ENCODE results near the gene EMC7. TPM values are rescaled to one million over a fixed set of nuclear protein-coding genes. Genes with fewer than 3 reads are reported as not detected.

Gene EMC7
- total and polyA plus RNA-seq, 2 of the 4 experiments (the other 2 are of a cell fraction): 46.6 to 76.4 TPM

GRCh38 chr15:34038023-34038870, 63.4 kb downstream of the EMC7 start:
- H3K56ac ChIP-seq (ENCODE audit: extremely low read depth, insufficient read depth, low read length): peak overlapping the region; percentile 90
- no peaks in the 10 kb centered on the region for H3K36me3 ChIP-seq (ENCODE audit: control insufficient read depth, insufficient read depth, low read length)
- H2AFZ ChIP-seq (replicated peaks; ENCODE audit: low read length, poor library complexity): peak overlapping the region; percentile 97
- ChIA-PET POLR2A (ENCODE audit: unreplicated experiment) (no interaction called here), CTCF (interaction anchor here (0.6 to 0.7 kb wide), 3 partner anchors 15 to 37 kb away, joined by 3 read pairs; no protein-coding TSS in a partner anchor)
- H2BK5ac ChIP-seq (ENCODE audit: low read depth, low read length, poor library complexity, severe bottlenecking): peak overlapping the region; percentile 97
- TF ChIP-seq POLR2A (IDR thresholded peaks at IDR 0.05; ENCODE audit: low read depth, low read length) (peak; percentile 81), USF2 (IDR thresholded peaks at IDR 0.05; ENCODE audit: low read depth, low read length) (peak; percentile 53), NFE2L2 (IDR thresholded peaks at IDR 0.05; ENCODE audit: low read depth, low read length) (no peak), MAZ (IDR thresholded peaks at IDR 0.05; ENCODE audit: borderline replicate concordance, low read depth, low read length) (no peak), MXI1 (IDR thresholded peaks at IDR 0.05; ENCODE audit: borderline replicate concordance, low read depth, low read length) (peak; percentile 72; the same call in 1 of the 2 replicates)
- H3K23ac ChIP-seq (ENCODE audit: low read depth, low read length): peak overlapping the region; percentile 88
- no peaks in the 10 kb centered on the region for H3K9me3 ChIP-seq (ENCODE audit: control insufficient read depth, insufficient read depth, low read length)
- peak overlapping the region; percentile 90 for H4K91ac ChIP-seq (ENCODE audit: insufficient read depth, low read depth, low read length)
- H3K18ac ChIP-seq (ENCODE audit: low read depth, low read length): peak overlapping the region; percentile 82
- H2AK9ac ChIP-seq (replicated peaks; ENCODE audit: low read depth, low read length, poor library complexity): peak overlapping the region; percentile 91
- H3K4me3 ChIP-seq (ENCODE audit: insufficient read depth, low read depth, low read length): peak overlapping the region; percentile 76
- H4K8ac ChIP-seq (ENCODE audit: low read depth in 2 of 2, low read length in 2 of 2): peak overlapping the region; percentile 39 to 95
- peaks cover 2 to 18% of the 10 kb centered on the region in 2 experiments; a peak in 3 of 4 replicates for H3K79me1 ChIP-seq (ENCODE audit: low read depth in 1 of 2, low read length in 2 of 2)
- H4K20me1 ChIP-seq (ENCODE audit: insufficient read depth, low read length): no peaks in the 10 kb centered on the region
- peak overlapping the region; percentile 92 for H3K27ac ChIP-seq (ENCODE audit: insufficient read depth, low read length)
- H3K4me2 ChIP-seq (ENCODE audit: low read depth, low read length): peak overlapping the region; percentile 73
- H3K4ac ChIP-seq (ENCODE audit: low read depth, low read length): peak overlapping the region; percentile 90
- intact Hi-C loops (cut with micrococcal nuclease): loop anchor here (5.0 kb wide), 1 partner anchor 51 kb away; no protein-coding TSS in a partner anchor
- peak overlapping the region; percentile 1; the same call in 1 of the 3 replicates for H2BK15ac ChIP-seq (ENCODE audit: low read depth, low read length)
- H3K9me1 ChIP-seq (ENCODE audit: insufficient read depth, low read length): no peaks in the 10 kb centered on the region
- peak overlapping the region; percentile 90 for H3K9ac ChIP-seq (ENCODE audit: low read depth, low read length)
- WGBS, 2 experiments (ENCODE audit: extremely low coverage in 2 of 2, insufficient read length in 1 of 2): 1% methylated on average over 27 of the region's 70 CpGs; no CpG with 5 or more reads in 1 of the 2 experiments
- ATAC-seq (ENCODE audit: low read depth) (peak; percentile 84), DNase-seq (peak; percentile 70)
- dilution Hi-C loops (cut with HindIII; ENCODE audit: low sequenced_read_pairs, unreplicated experiment): no loop called here
- in situ Hi-C loops (cut with MboI; ENCODE audit: low sequenced_read_pairs): no loop called here
- no TSS peak for BruUV-seq (replicated peaks)
- no peaks in the 10 kb centered on the region for H3K27me3 ChIP-seq (ENCODE audit: control insufficient read depth, insufficient read depth, low read length)
- peak overlapping the region; percentile 66 for H4K5ac ChIP-seq (ENCODE audit: low read depth, low read length)
- peak overlapping the region; percentile 22; the same call in 1 of the 2 replicates for H2AK5ac ChIP-seq (ENCODE audit: low read depth, low read length)
- peak overlapping the region; percentile 45; the same call in 1 of the 2 replicates for H2BK20ac ChIP-seq (ENCODE audit: low read depth, low read length)
- H3K4me1 ChIP-seq (ENCODE audit: control insufficient read depth, insufficient read depth, low read length): peaks cover 2% of the 10 kb centered on the region
- H3K14ac ChIP-seq (replicated peaks; ENCODE audit: low read depth, low read length): peak overlapping the region; percentile 90
- peak overlapping the region; percentile 92 for H2BK120ac ChIP-seq (ENCODE audit: low read depth, low read length)

Other genes starting within 250 kb of the EMC7 start
- under 0.01 TPM in 2 replicates for gene CHRM5, start 133.4 kb downstream of the EMC7 start, total RNA-seq (2012; rRNA removed)
- gene CHRM5, start 133.4 kb downstream of the EMC7 start, polyA plus RNA-seq (2012; rRNA removed): 0.03 and 0.04 TPM in 2 replicates
- 17.6 and 26.4 TPM in 2 replicates for gene AVEN, start 62.7 kb downstream of the EMC7 start, total RNA-seq (2012; rRNA removed)
- gene AVEN, start 62.7 kb downstream of the EMC7 start, polyA plus RNA-seq (2012; rRNA removed): 8.2 and 9.1 TPM in 2 replicates
- gene PGBD4, start 221 bp upstream of the EMC7 start, total RNA-seq (2012; rRNA removed): 1.3 and 1.9 TPM in 2 replicates
- 0.75 and 0.89 TPM in 2 replicates for gene PGBD4, start 221 bp upstream of the EMC7 start, polyA plus RNA-seq (2012; rRNA removed)
- gene KATNBL1, start 108.2 kb upstream of the EMC7 start, total RNA-seq (2012; rRNA removed): 24.0 and 50.5 TPM in 2 replicates
- 14.4 and 17.1 TPM in 2 replicates for gene KATNBL1, start 108.2 kb upstream of the EMC7 start, polyA plus RNA-seq (2012; rRNA removed)
- 189 and 330 TPM in 2 replicates for gene EMC4, start 123.2 kb upstream of the EMC7 start, total RNA-seq (2012; rRNA removed)
- gene EMC4, start 123.2 kb upstream of the EMC7 start, polyA plus RNA-seq (2012; rRNA removed): 120 and 148 TPM in 2 replicates
- gene SLC12A6, start 235.9 kb upstream of the EMC7 start, total RNA-seq (2012; rRNA removed): 10.0 and 10.2 TPM in 2 replicates
- 6.9 and 7.7 TPM in 2 replicates for gene SLC12A6, start 235.9 kb upstream of the EMC7 start, polyA plus RNA-seq (2012; rRNA removed)
- gene NOP10, start 241.3 kb upstream of the EMC7 start, total RNA-seq (2012; rRNA removed): 141 and 211 TPM in 2 replicates
- 444 and 468 TPM in 2 replicates for gene NOP10, start 241.3 kb upstream of the EMC7 start, polyA plus RNA-seq (2012; rRNA removed)
- gene NUTM1, start 241.5 kb upstream of the EMC7 start, total RNA-seq (2012; rRNA removed): not detected in 2 replicates
- gene NUTM1, start 241.5 kb upstream of the EMC7 start, polyA plus RNA-seq (2012; rRNA removed): not detected in 2 replicates